Neural crest cell (in vitro differentiated cells): ENCODE results near the gene TEAD2. TPM values are rescaled to one million over a fixed set of nuclear protein-coding genes. Genes with fewer than 3 reads are reported as not detected.
"Not testable (repeated sequence)": the region's sequence is repeated elsewhere in the genome, so short reads cannot be mapped to it uniquely, and the experiment has no call there.

Experiments
- DNase-seq: peaks from one replicate; pipeline ENCODE4 v3.0.0; 2021; ENCODE audit warnings: low read depth, mixed read lengths, low spot score
- H3K27ac Mint-ChIP-seq: one replicate; pipeline ENCODE4 v1.8.0; 2021; ENCODE audit warnings: mild to moderate bottlenecking, mixed read lengths; ENCODE audit not compliant: unreplicated experiment
- H3K27me3 Mint-ChIP-seq: 2 replicates; pipeline ENCODE4 v1.8.0; 2021; ENCODE audit warnings: low read depth, mild to moderate bottlenecking, mixed read lengths
- H3K36me3 Mint-ChIP-seq: 2 replicates; pipeline ENCODE4 v1.8.0; 2021; ENCODE audit warnings: low read depth, mild to moderate bottlenecking, mixed read lengths
- H3K4me1 Mint-ChIP-seq: 2 replicates; pipeline ENCODE4 v1.8.0; 2021; ENCODE audit warnings: mixed read lengths
- H3K4me3 Mint-ChIP-seq: one replicate; pipeline ENCODE4 v1.8.0; 2021; ENCODE audit warnings: mild to moderate bottlenecking, mixed read lengths
- H3K9me3 Mint-ChIP-seq: 2 replicates; pipeline ENCODE4 v1.8.0; 2021; ENCODE audit warnings: mixed read lengths
- CTCF ChIP-seq: fragments of 200-600 bp; sonication (generic); conservative IDR thresholded peaks from 2 replicates; pipeline ENCODE4 v1.5.0; 2021; ENCODE audit warnings: antibody characterized with exemption, mild to moderate bottlenecking
- total RNA-seq: library from RNA; stranded (reverse); gene quantifications from 2 replicates; pipeline ENCODE4 v1.2.1, GENCODE V29; 2021

TEAD2 gene
- total RNA-seq, 1 donor from 2014 or later: 164 TPM

GRCh38 chr19:49331616-49332055, 30.6 kb downstream of the TEAD2 start:
- no peak overlapping the region for H3K4me3 Mint-ChIP-seq

GRCh38 chr19:49331187-49331586, 31.0 kb downstream of the TEAD2 start:
- not testable (repeated sequence) for H3K27me3 Mint-ChIP-seq, H3K27ac Mint-ChIP-seq, H3K9me3 Mint-ChIP-seq, DNase-seq
- H3K4me1 Mint-ChIP-seq: peaks cover 22% of the 10 kb centered on the region
- peak overlapping the region; percentile 56 for H3K4me3 Mint-ChIP-seq
- peaks cover 26% of the 10 kb centered on the region for H3K36me3 Mint-ChIP-seq

More at GRCh38 chr19:49331616-49332055, 30.6 kb downstream of the TEAD2 start:
- peaks cover 10% of the 10 kb centered on the region for H3K27me3 Mint-ChIP-seq
- H3K9me3 Mint-ChIP-seq: no peaks in the 10 kb centered on the region
- H3K36me3 Mint-ChIP-seq: peaks cover 23% of the 10 kb centered on the region
- no peak overlapping the region for H3K27ac Mint-ChIP-seq
- DNase-seq: no peak
- no peak for TF ChIP-seq CTCF
- peaks cover 26% of the 10 kb centered on the region for H3K4me1 Mint-ChIP-seq

- H3K36me3 Mint-ChIP-seq: peaks cover 29% of the 10 kb centered on the region
- peaks cover 14% of the 10 kb centered on the region for H3K4me1 Mint-ChIP-seq
- no peak for DNase-seq
- peaks cover 5% of the 10 kb centered on the region for H3K27me3 Mint-ChIP-seq
- no peak overlapping the region for H3K27ac Mint-ChIP-seq
- TF ChIP-seq CTCF: no peak
- H3K9me3 Mint-ChIP-seq: peaks cover 3% of the 10 kb centered on the region
- H3K4me3 Mint-ChIP-seq: no peak overlapping the region
These were observed 33.5 kb downstream of the TEAD2 start for GRCh38 chr19:49328741-49329140.

GRCh38 chr19:49327878-49328544, 34.2 kb downstream of the TEAD2 start:
- H3K4me3 Mint-ChIP-seq: no peak overlapping the region
- peaks cover 2% of the 10 kb centered on the region for H3K27me3 Mint-ChIP-seq
- TF ChIP-seq CTCF: peak; percentile 65
- peaks cover 14% of the 10 kb centered on the region for H3K4me1 Mint-ChIP-seq
- DNase-seq: no peak
- peaks cover 36% of the 10 kb centered on the region for H3K36me3 Mint-ChIP-seq
- no peak overlapping the region for H3K27ac Mint-ChIP-seq
- H3K9me3 Mint-ChIP-seq: peaks cover 6% of the 10 kb centered on the region

GRCh38 chr19:49326165-49326704, 36.0 kb downstream of the TEAD2 start:
- Mint-ChIP-seq H3K27ac (no peak overlapping the region), H3K4me1 (peaks cover 5% of the 10 kb centered on the region), H3K27me3 (no peaks in the 10 kb centered on the region), H3K9me3 (peaks cover 9% of the 10 kb centered on the region), H3K36me3 (peaks cover 48% of the 10 kb centered on the region), H3K4me3 (no peak overlapping the region)
- no peak for DNase-seq
- no peak for TF ChIP-seq CTCF

- H3K27ac Mint-ChIP-seq, H3K4me3 Mint-ChIP-seq, DNase-seq, H3K27me3 Mint-ChIP-seq, H3K4me1 Mint-ChIP-seq, H3K9me3 Mint-ChIP-seq: not testable (repeated sequence)
- peaks cover 53% of the 10 kb centered on the region for H3K36me3 Mint-ChIP-seq
These were observed 36.5 kb downstream of the TEAD2 start for GRCh38 chr19:49325756-49326155.
